Naive thymus-derived CD4-positive, alpha-beta T cell (primary cell): Measurements from ENCODE around the gene UTP4. TPM values are rescaled to one million over a fixed set of nuclear protein-coding genes. Genes with fewer than 3 reads are reported as not detected.

Experiments
- ATAC-seq: fragments of 150-1000 bp; cut with Tn5 transposase; 2 replicates; pipeline ENCODE4 v1.10.0; 2021; ENCODE audit warnings: mild to moderate bottlenecking, moderate library complexity
- CTCF ChIA-PET: fragments of 350-600 bp; sonication (Branson Sonifier 250); formaldehyde crosslinking; loops from one replicate; lab custom pipeline; 2021; ENCODE audit warnings: antibody characterized with exemption; lab: Charles Lee
- POLR2A ChIA-PET: fragments of 350-600 bp; sonication (Branson Sonifier 250); formaldehyde crosslinking; loops from one replicate; lab custom pipeline; 2021; ENCODE audit warnings: antibody characterized with exemption, inconsistent platforms; lab: Charles Lee
- DNase-seq, 9 donors: peaks; one replicate each; pipeline versions ENCODE4 v3.0.0 to v3.0.0-alpha.2; 2020 to 2022; ENCODE audit warnings: mixed read lengths in 1 of 9
- H3K27ac ChIP-seq: one replicate; pipeline ENCODE4 v1.7.0; 2013; ENCODE audit warnings: mild to moderate bottlenecking, low read depth, low read length, moderate library complexity
- H3K27me3 ChIP-seq, 2 donors: one replicate each; pipeline ENCODE4 v1.7.0; 2013; ENCODE audit warnings: low read length in 2 of 2, mild to moderate bottlenecking in 2 of 2, moderate library complexity in 2 of 2; ENCODE audit not compliant: control insufficient read depth in 2 of 2, insufficient read depth in 2 of 2
- H3K36me3 ChIP-seq, 3 experiments: 1 replicate in 2 of 3; 2 replicates in 1 of 3; pipeline ENCODE4 v1.7.0; 2013; ENCODE audit warnings: low read length in 3 of 3, mild to moderate bottlenecking in 3 of 3, moderate library complexity in 1 of 3; ENCODE audit not compliant: insufficient read depth in 3 of 3, control insufficient read depth in 2 of 3
- H3K4me1 ChIP-seq, 2 donors: one replicate each; pipeline ENCODE4 v1.7.0; 2013; ENCODE audit warnings: low read length in 2 of 2, mild to moderate bottlenecking in 2 of 2, moderate library complexity in 1 of 2; ENCODE audit not compliant: control insufficient read depth in 2 of 2, insufficient read depth in 2 of 2
- H3K4me3 ChIP-seq: 2 replicates; pipeline ENCODE4 v1.7.0; 2013; ENCODE audit warnings: mild to moderate bottlenecking, low read length
- H3K9me3 ChIP-seq, 3 experiments: 1 replicate in 2 of 3; 2 replicates in 1 of 3; pipeline ENCODE4 v1.7.0; 2013; ENCODE audit warnings: low read length in 3 of 3; ENCODE audit not compliant: control insufficient read depth in 2 of 3
- H3K27ac Mint-ChIP-seq, 9 donors: one replicate each; pipeline ENCODE4 v1.8.0; 2020 to 2022; ENCODE audit warnings: mixed read lengths in 9 of 9, mild to moderate bottlenecking in 8 of 9, moderate library complexity in 5 of 9, inconsistent platforms in 2 of 9
- H3K27me3 Mint-ChIP-seq, 5 donors: one replicate each; pipeline ENCODE4 v1.8.0; 2021 to 2022; ENCODE audit warnings: mixed read lengths in 5 of 5, mild to moderate bottlenecking in 1 of 5
- H3K36me3 Mint-ChIP-seq, 5 donors: one replicate each; pipeline ENCODE4 v1.8.0; 2020 to 2022; ENCODE audit warnings: mixed read lengths in 5 of 5, mild to moderate bottlenecking in 3 of 5, inconsistent platforms in 1 of 5
- H3K4me1 Mint-ChIP-seq, 7 donors: one replicate each; pipeline ENCODE4 v1.8.0; 2020 to 2022; ENCODE audit warnings: mixed read lengths in 7 of 7, mild to moderate bottlenecking in 3 of 7, inconsistent platforms in 1 of 7
- H3K4me3 Mint-ChIP-seq, 10 donors: one replicate each; pipeline ENCODE4 v1.8.0; 2020 to 2022; ENCODE audit warnings: mild to moderate bottlenecking in 10 of 10, mixed read lengths in 10 of 10, moderate library complexity in 6 of 10, inconsistent platforms in 2 of 10
- H3K9me3 Mint-ChIP-seq, 11 donors: one replicate each; pipeline ENCODE4 v1.8.0; 2020 to 2022; ENCODE audit warnings: mixed read lengths in 11 of 11, mild to moderate bottlenecking in 4 of 11, inconsistent platforms in 1 of 11, moderate library complexity in 1 of 11
- intact Hi-C, 2 donors: fragments of 100-400 bp; cut with micrococcal nuclease; formaldehyde crosslinking; loops; one replicate each; pipeline ENCODE4 v1.15.1; 2023
- polyA plus RNA-seq, 2 donors: library from polyadenylated mRNA; unstranded; fragments of 300-500 nt; fragmentation: Illumina TruSeq; gene quantifications; one replicate each; pipeline ENCODE4 v1.2.3, GENCODE V29; 2021
- total RNA-seq, 6 experiments: library from RNA in 5 of 6; stranded (reverse) in 5 of 6; gene quantifications; 1 replicate in 5 of 6; 2 replicates in 1 of 6; pipeline ENCODE4 v1.2.3 and lab custom pipeline; 2021 to 2026

UTP4 gene
- total and polyA plus RNA-seq, 7 experiments from 2014 or later, result 31.9 to 82.0 (median 42.9) TPM

GRCh38 chr16:69165584-69165983 is 33.1 kb downstream of the UTP4 start:
- peaks cover 15 to 27% (median 22%) of the 10 kb centered on the region in 7 donors for H3K4me1 Mint-ChIP-seq
- peak overlapping the region in 1 of 10 donors; percentile 18 for H3K4me3 Mint-ChIP-seq
- POLR2A ChIA-PET, result interaction anchor here (0.7 to 1.4 kb wide), 4 partner anchors 21 to 25 kb away, joined by 3 read pairs; partner anchors contain the start of gene SNTB2
- H3K27me3 Mint-ChIP-seq, result no peaks in the 10 kb centered on the region
- H3K27ac Mint-ChIP-seq, result peak overlapping the region in 4 of 9 donors; percentile 19 to 64 (median 39)
- Histone ChIP-seq H3K4me1 (peaks cover 8 to 14% of the 10 kb centered on the region in 2 donors), H3K36me3 (peaks cover 7 to 60% (median 7%) of the 10 kb centered on the region in 3 experiments), H3K27ac (no peak overlapping the region), H3K9me3 (no peaks in the 10 kb centered on the region), H3K27me3 (no peaks in the 10 kb centered on the region), H3K4me3 (no peak overlapping the region)
- H3K36me3 Mint-ChIP-seq, result peaks cover 0 to 42% (median 28%) of the 10 kb centered on the region in 5 donors
- ATAC-seq, result no peak
- no peak for DNase-seq
- CTCF ChIA-PET, result no interaction called here
- no peaks in the 10 kb centered on the region for H3K9me3 Mint-ChIP-seq
- intact Hi-C loops, result loop anchor here in 1 of 2 donors (5.0 kb wide), 1 partner anchor 122 kb away; no protein-coding TSS in a partner anchor

DNA sequence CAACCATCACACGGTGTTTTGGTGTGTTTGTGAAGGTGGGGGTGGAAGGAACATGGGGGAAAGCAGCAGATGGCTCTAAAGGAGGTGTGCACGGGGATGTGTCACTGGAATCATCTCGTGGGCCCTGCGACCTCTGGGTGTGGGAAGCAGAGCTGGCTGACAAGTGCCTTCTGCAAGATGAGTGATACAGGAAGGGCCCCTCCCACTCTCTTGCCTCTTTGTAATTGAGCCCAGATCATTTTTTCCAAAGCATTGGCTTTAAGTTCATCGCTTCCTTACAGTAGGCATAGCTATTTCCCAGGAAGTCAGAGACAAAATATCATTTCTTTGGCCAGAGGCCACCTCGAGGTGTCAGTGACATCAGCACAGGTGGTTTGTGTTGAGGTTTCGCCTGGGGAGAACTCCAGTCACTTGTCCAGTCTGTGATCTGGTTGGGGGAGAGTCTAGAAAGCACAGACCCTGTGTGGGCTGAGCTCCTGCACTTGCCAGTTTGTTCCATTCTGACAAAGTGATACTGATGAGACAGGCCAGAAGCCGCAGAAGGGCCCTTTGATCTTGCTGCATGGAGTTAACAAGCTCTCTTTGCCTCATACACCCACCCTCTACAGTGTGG is 33.9 kb downstream of the UTP4 start:
- Mint-ChIP-seq H3K27me3 (no peaks in the 10 kb centered on the region), H3K4me1 (peaks cover 15 to 31% (median 22%) of the 10 kb centered on the region in 7 donors), H3K27ac (peak overlapping the region in 8 of 9 donors; percentile 19 to 87 (median 54)), H3K9me3 (no peaks in the 10 kb centered on the region), H3K36me3 (peaks cover 0 to 35% (median 23%) of the 10 kb centered on the region in 5 donors), H3K4me3 (peak overlapping the region in 8 of 10 donors; percentile 1 to 63 (median 20))
- intact Hi-C loops, result loop anchor here (1.0 to 5.0 kb wide), 3 partner anchors 20 to 121 kb away; no protein-coding TSS in a partner anchor
- Histone ChIP-seq H3K27ac (peak overlapping the region; percentile 11), H3K36me3 (peaks cover 3 to 52% (median 7%) of the 10 kb centered on the region in 3 experiments), H3K27me3 (no peaks in the 10 kb centered on the region), H3K9me3 (no peaks in the 10 kb centered on the region), H3K4me3 (no peak overlapping the region), H3K4me1 (peaks cover 8 to 14% of the 10 kb centered on the region in 2 donors)
- CTCF ChIA-PET, result interaction anchor here (0.6 to 1.2 kb wide), 2 partner anchors 22 to 120 kb away, joined by 3 read pairs; no protein-coding TSS in a partner anchor
- POLR2A ChIA-PET, result interaction anchor here (0.7 to 1.6 kb wide), 3 partner anchors 15 to 22 kb away, joined by 3 read pairs; partner anchors contain the start of gene SNTB2
- DNase-seq, result peak in 7 of 9 donors; percentile 5 to 77 (median 25)
- ATAC-seq, result peak; percentile 72

GRCh38 chr16:69166946-69167930 is 34.8 kb downstream of the UTP4 start:
- H3K27ac Mint-ChIP-seq, result peak overlapping the region in 7 of 9 donors; percentile 19 to 87 (median 51)
- no peak overlapping the region for H3K4me3 ChIP-seq
- CTCF ChIA-PET, result interaction anchor here (0.5 to 1.2 kb wide), 5 partner anchors 21 to 1522 kb away, joined by 3 to 7 read pairs (median 4); partner anchors contain the start of gene CARMIL2
- H3K9me3 Mint-ChIP-seq, result no peaks in the 10 kb centered on the region
- H3K36me3 ChIP-seq, result peaks cover 0 to 47% (median 7%) of the 10 kb centered on the region in 3 experiments
- peak overlapping the region; percentile 11 for H3K27ac ChIP-seq
- POLR2A ChIA-PET, result interaction anchor here (0.7 to 1.6 kb wide), 3 partner anchors 14 to 136 kb away, joined by 3 to 4 read pairs (median 3); no protein-coding TSS in a partner anchor
- H3K9me3 ChIP-seq, result no peaks in the 10 kb centered on the region
- intact Hi-C loops, result loop anchor here (1.0 to 5.0 kb wide), 3 partner anchors 19 to 120 kb away; no protein-coding TSS in a partner anchor
- peaks cover 0 to 38% (median 23%) of the 10 kb centered on the region in 5 donors for H3K36me3 Mint-ChIP-seq
- H3K4me1 Mint-ChIP-seq, result peaks cover 15 to 32% (median 22%) of the 10 kb centered on the region in 7 donors
- ATAC-seq, result no peak
- no peaks in the 10 kb centered on the region for H3K27me3 ChIP-seq
- H3K4me1 ChIP-seq, result peaks cover 8 to 14% of the 10 kb centered on the region in 2 donors
- no peak for DNase-seq
- H3K27me3 Mint-ChIP-seq, result no peaks in the 10 kb centered on the region
- H3K4me3 Mint-ChIP-seq, result peak overlapping the region in 5 of 10 donors; percentile 5 to 50 (median 26)

DNA sequence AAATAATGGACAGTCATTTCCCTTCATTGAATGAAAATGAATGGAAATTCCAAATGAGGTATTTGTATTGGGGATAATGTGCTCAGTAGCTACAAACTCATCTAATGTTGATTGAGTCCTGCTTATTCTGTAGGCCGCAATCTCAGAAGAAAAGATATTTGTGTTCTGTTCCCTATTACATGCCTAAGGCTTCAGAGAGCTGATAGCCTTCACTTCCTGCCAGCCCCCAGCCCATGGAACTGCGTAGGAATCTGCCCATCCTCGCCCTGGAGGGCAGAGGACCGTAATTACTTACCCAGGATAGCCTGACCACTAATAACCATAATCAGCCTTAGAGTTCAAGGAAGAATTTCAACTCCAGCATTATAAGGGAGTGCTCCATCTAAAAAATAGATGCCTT is 36.6 kb downstream of the UTP4 start:
- peaks cover 8 to 14% of the 10 kb centered on the region in 2 donors for H3K4me1 ChIP-seq
- no peak overlapping the region for H3K4me3 ChIP-seq
- H3K9me3 ChIP-seq, result no peaks in the 10 kb centered on the region
- Mint-ChIP-seq H3K9me3 (no peaks in the 10 kb centered on the region), H3K36me3 (peaks cover 0 to 36% (median 23%) of the 10 kb centered on the region in 5 donors), H3K4me3 (no peak overlapping the region), H3K4me1 (peaks cover 19 to 34% (median 23%) of the 10 kb centered on the region in 7 donors), H3K27me3 (no peaks in the 10 kb centered on the region), H3K27ac (peak overlapping the region in 1 of 9 donors; percentile 1)
- CTCF ChIA-PET, result no interaction called here
- no peak overlapping the region for H3K27ac ChIP-seq
- ATAC-seq (no peak), DNase-seq (no peak)
- POLR2A ChIA-PET, result interaction anchor here (0.6 to 1.0 kb wide), 3 partner anchors 15 to 157 kb away, joined by 3 to 8 read pairs (median 3); no protein-coding TSS in a partner anchor
- H3K27me3 ChIP-seq, result no peaks in the 10 kb centered on the region
- intact Hi-C loops, result loop anchor here in 1 of 2 donors (5.0 kb wide), 1 partner anchor 118 kb away; no protein-coding TSS in a partner anchor
- H3K36me3 ChIP-seq, result peaks cover 0 to 38% (median 0%) of the 10 kb centered on the region in 3 experiments

GRCh38 chr16:69169607-69170352 is 37.3 kb downstream of the UTP4 start:
- ChIA-PET CTCF (no interaction called here), POLR2A (interaction anchor here (0.6 to 0.7 kb wide), 2 partner anchors 16 to 158 kb away, joined by 3 to 8 read pairs; no protein-coding TSS in a partner anchor)
- Histone ChIP-seq H3K9me3 (no peaks in the 10 kb centered on the region), H3K27me3 (no peaks in the 10 kb centered on the region), H3K4me3 (no peak overlapping the region), H3K27ac (no peak overlapping the region), H3K36me3 (peaks cover 0 to 36% (median 0%) of the 10 kb centered on the region in 3 experiments), H3K4me1 (peaks cover 8 to 14% of the 10 kb centered on the region in 2 donors)
- Mint-ChIP-seq H3K9me3 (no peaks in the 10 kb centered on the region), H3K27ac (peak overlapping the region in 3 of 9 donors; percentile 1 to 38 (median 26)), H3K36me3 (peaks cover 0 to 35% (median 23%) of the 10 kb centered on the region in 5 donors), H3K4me3 (no peak overlapping the region), H3K27me3 (no peaks in the 10 kb centered on the region), H3K4me1 (peaks cover 19 to 34% (median 23%) of the 10 kb centered on the region in 7 donors)
- no peak for DNase-seq
- no peak for ATAC-seq
- intact Hi-C loops, result loop anchor here in 1 of 2 donors (5.0 kb wide), 1 partner anchor 118 kb away; no protein-coding TSS in a partner anchor
